Measurements from ENCODE around the gene FMNL1. TPM values are rescaled to one million over a fixed set of nuclear protein-coding genes. Genes with fewer than 3 reads are reported as not detected.

Gene FMNL1
- polyA plus RNA-seq, 1 donor (not counting 4 experiments of a cell fraction or from before 2014, with no cell fraction given) = 0.46 TPM

- Histone ChIP-seq H3K79me2 (ENCODE audit: control insufficient read depth, insufficient read depth, low read length) (no peaks in the 10 kb centered on the region), H4K20me1 (ENCODE audit: control insufficient read depth, extremely low read depth, insufficient read depth, low read length) (no peaks in the 10 kb centered on the region), H3K9me3 (ENCODE audit: control insufficient read depth, low read depth, low read length) (no peaks in the 10 kb centered on the region), H3K36me3 (ENCODE audit: control insufficient read depth in 2 of 2, extremely low read depth in 1 of 2, insufficient read depth in 2 of 2, low read length in 2 of 2) (no peaks in the 10 kb centered on the region), H3K4me2 (ENCODE audit: control insufficient read depth, extremely low read depth, insufficient read depth, low read depth, low read length) (no peak overlapping the region), H3K4me1 (ENCODE audit: control insufficient read depth, extremely low read depth, insufficient read depth, low read length) (peaks cover 35% of the 10 kb centered on the region), H3K27ac (ENCODE audit: control insufficient read depth, insufficient read depth, low read length) (no peak overlapping the region), H3K9ac (ENCODE audit: control insufficient read depth, extremely low read depth, insufficient read depth, low read length) (no peak overlapping the region), H3K4me3 (ENCODE audit: control insufficient read depth in 2 of 3, extremely low read depth in 1 of 3, insufficient read depth in 2 of 3, low read depth in 1 of 3, low read length in 3 of 3) (no peak overlapping the region), H3K9me1 (ENCODE audit: control insufficient read depth, extremely low read depth, insufficient read depth, low read length) (no peaks in the 10 kb centered on the region), H3K27me3 (ENCODE audit: control insufficient read depth, extremely low read depth, insufficient read depth, low read length) (peaks cover 17% of the 10 kb centered on the region), H2AFZ (ENCODE audit: control insufficient read depth, low read length) (no peak overlapping the region)
- FAIRE-seq = no peak
- no peak for DNase-seq (ENCODE audit: low read depth, low spot score)
- TF ChIP-seq EZH2 (IDR thresholded peaks at IDR 0.05; ENCODE audit: low read length) = no peak
- no peak for TF ChIP-seq CTCF (optimal IDR thresholded peaks at IDR 0.05 in 1 of 3, IDR thresholded peaks at IDR 0.05 in 1 of 3, conservative IDR thresholded peaks at IDR 0.05 in 1 of 3; ENCODE audit: extremely low read depth in 1 of 3, insufficient read depth in 2 of 3, low read length in 3 of 3)
- dilution Hi-C loops (cut with MboI; ENCODE audit: extremely low pct_ligation_motif_present, low sequenced_read_pairs) = no loop called here
Observed at GRCh38 chr17:45227101-45227925, 5.6 kb downstream of the FMNL1 start.

DNA sequence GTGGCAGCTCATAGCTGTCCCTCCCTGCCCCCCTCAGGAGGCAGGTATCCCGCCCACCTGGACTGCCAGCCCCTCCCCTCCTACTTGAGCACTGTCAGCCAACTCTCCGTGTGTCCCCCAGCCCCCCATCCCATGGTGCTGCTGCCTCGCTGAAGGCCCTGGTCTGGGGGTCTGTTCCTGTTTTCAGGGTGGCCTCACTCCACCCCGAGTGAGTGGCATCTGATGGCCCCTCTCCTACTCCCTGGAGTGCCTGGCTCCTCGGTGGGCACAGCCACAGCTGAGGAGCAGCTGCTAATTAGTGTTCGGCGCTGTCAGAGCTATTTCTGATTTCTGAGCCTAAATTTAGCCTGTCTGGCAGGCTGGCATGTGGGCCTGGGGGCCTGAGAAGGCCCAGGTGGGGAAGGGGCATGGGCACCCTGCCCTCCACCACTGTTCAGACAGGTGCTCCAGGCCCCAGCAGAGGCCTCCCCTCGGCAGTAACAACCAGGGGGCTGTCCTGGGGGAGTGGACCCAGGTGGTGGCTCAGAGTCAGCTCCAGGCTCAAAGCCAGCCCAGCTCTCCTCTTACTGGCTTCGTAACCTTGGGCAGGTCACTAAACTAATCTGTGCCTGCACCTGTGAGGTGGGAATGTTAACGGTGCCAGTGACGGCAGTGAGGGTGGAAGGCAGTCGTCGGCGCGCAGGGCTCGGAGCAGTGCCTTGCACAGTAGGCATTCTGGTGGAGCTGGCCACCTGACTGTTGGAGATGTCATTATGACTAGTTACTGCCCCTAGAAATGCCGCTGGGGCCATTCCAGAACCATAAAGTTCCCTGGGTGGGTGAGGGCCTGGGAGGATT lies 6.5 kb downstream of the FMNL1 start:
- H3K36me3 ChIP-seq (ENCODE audit: control insufficient read depth in 2 of 2, extremely low read depth in 1 of 2, insufficient read depth in 2 of 2, low read length in 2 of 2) = no peaks in the 10 kb centered on the region
- H2AFZ ChIP-seq (ENCODE audit: control insufficient read depth, low read length) = no peak overlapping the region
- dilution Hi-C loops (cut with MboI; ENCODE audit: extremely low pct_ligation_motif_present, low sequenced_read_pairs) = no loop called here
- H3K9me3 ChIP-seq (ENCODE audit: control insufficient read depth, low read depth, low read length) = no peaks in the 10 kb centered on the region
- peaks cover 10% of the 10 kb centered on the region for H3K27me3 ChIP-seq (ENCODE audit: control insufficient read depth, extremely low read depth, insufficient read depth, low read length)
- H4K20me1 ChIP-seq (ENCODE audit: control insufficient read depth, extremely low read depth, insufficient read depth, low read length) = no peaks in the 10 kb centered on the region
- peak overlapping the region; percentile 65 for H3K9ac ChIP-seq (ENCODE audit: control insufficient read depth, extremely low read depth, insufficient read depth, low read length)
- no peaks in the 10 kb centered on the region for H3K9me1 ChIP-seq (ENCODE audit: control insufficient read depth, extremely low read depth, insufficient read depth, low read length)
- no peak overlapping the region for H3K4me3 ChIP-seq (ENCODE audit: control insufficient read depth in 2 of 3, extremely low read depth in 1 of 3, insufficient read depth in 2 of 3, low read depth in 1 of 3, low read length in 3 of 3)
- H3K27ac ChIP-seq (ENCODE audit: control insufficient read depth, insufficient read depth, low read length) = peak overlapping the region; percentile 57
- H3K79me2 ChIP-seq (ENCODE audit: control insufficient read depth, insufficient read depth, low read length) = no peaks in the 10 kb centered on the region
- DNase-seq (ENCODE audit: low read depth, low spot score) (no peak), FAIRE-seq (no peak)
- no peak for TF ChIP-seq CTCF (optimal IDR thresholded peaks at IDR 0.05 in 1 of 3, IDR thresholded peaks at IDR 0.05 in 1 of 3, conservative IDR thresholded peaks at IDR 0.05 in 1 of 3; ENCODE audit: extremely low read depth in 1 of 3, insufficient read depth in 2 of 3, low read length in 3 of 3)
- no peak for TF ChIP-seq EZH2 (IDR thresholded peaks at IDR 0.05; ENCODE audit: low read length)
- peaks cover 35% of the 10 kb centered on the region for H3K4me1 ChIP-seq (ENCODE audit: control insufficient read depth, extremely low read depth, insufficient read depth, low read length)
- peak overlapping the region; percentile 62 for H3K4me2 ChIP-seq (ENCODE audit: control insufficient read depth, extremely low read depth, insufficient read depth, low read depth, low read length)
